HepG2 (cell line): ENCODE data around the gene TRPC4AP.

ENCODE experiments used
- DMAP1 ChIP-seq: IDR thresholded peaks from 2 replicates; pipeline ENCODE4 v1.6.1; 2016
- EZH2 ChIP-seq: conservative IDR thresholded peaks from 2 replicates; pipeline ENCODE4 v1.6.1; 2012; ENCODE audit warnings: mild to moderate bottlenecking, low read depth, low read length, moderate library complexity
- GLI4 ChIP-seq: sonication (generic); formaldehyde crosslinking; IDR thresholded peaks from 2 replicates; pipeline ENCODE4 v1.5.1; 2020; ENCODE audit warnings: missing genetic modification reagents, mild to moderate bottlenecking, moderate library complexity, borderline replicate concordance
- MEIS1 ChIP-seq: sonication (generic); formaldehyde crosslinking; IDR thresholded peaks from 2 replicates; pipeline ENCODE4 v1.9.0; 2021; ENCODE audit warnings: mild to moderate bottlenecking, missing genetic modification reagents, moderate library complexity, borderline replicate concordance
- MIXL1 ChIP-seq: IDR thresholded peaks from 2 replicates; pipeline ENCODE4 v1.6.1; 2016
- MYC ChIP-seq: sonication (generic); formaldehyde crosslinking; IDR thresholded peaks from 2 replicates; pipeline ENCODE4 v1.9.0; 2021; ENCODE audit warnings: missing genetic modification reagents, borderline replicate concordance
- RFX5 ChIP-seq: IDR thresholded peaks from 2 replicates; pipeline ENCODE4 v1.6.1; 2011; ENCODE audit warnings: low read depth, low read length, improper control_type of control experiment
- SIN3A ChIP-seq: IDR thresholded peaks from 2 replicates; pipeline ENCODE4 v1.6.1; 2011; ENCODE audit warnings: low read depth, mild to moderate bottlenecking, control low read depth, low read length, borderline replicate concordance
- SMC3 ChIP-seq: IDR thresholded peaks from 2 replicates; pipeline ENCODE4 v1.6.1; 2011; ENCODE audit warnings: low read length, improper control_type of control experiment
- ZBTB42 ChIP-seq: sonication (generic); formaldehyde crosslinking; IDR thresholded peaks from 2 replicates; pipeline ENCODE4 v1.5.0; 2020; ENCODE audit warnings: mild to moderate bottlenecking, missing genetic modification reagents
- ZNF879 ChIP-seq: sonication (generic); formaldehyde crosslinking; IDR thresholded peaks from 2 replicates; pipeline ENCODE4 v1.8.1; 2023; ENCODE audit warnings: missing genetic modification reagents
- TF ChIP-seq, protein P1 (sequence below): sonication (generic); formaldehyde crosslinking; IDR thresholded peaks from 2 replicates; pipeline ENCODE4 v1.5.0; 2020; ENCODE audit warnings: mild to moderate bottlenecking, missing genetic modification reagents, moderate library complexity

DNA sequence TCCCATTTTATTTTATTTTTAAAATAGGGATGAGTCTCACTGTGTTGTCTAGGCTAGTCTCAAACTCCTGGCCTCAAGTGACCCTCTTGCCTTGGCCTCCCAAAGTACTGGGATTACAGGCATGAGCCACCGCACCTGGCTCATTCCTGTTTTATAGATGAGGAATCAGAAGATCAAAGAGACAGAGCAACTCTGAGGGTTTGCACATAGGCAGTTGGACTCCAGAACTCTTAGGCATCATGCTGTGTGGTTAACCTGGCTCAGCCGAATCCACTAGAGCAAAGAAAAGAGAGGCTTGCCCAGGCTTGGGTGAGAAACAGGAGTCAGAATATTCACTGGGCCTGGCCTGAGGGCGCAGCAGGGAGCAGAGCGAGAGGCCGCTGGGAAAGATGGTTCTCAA is 127.6 kb downstream of the TRPC4AP start:
- TF ChIP-seq GLI4 (CRISPR knock-in tag) (no peak), DMAP1 (CRISPR knock-in tag) (no peak), EZH2 (no peak), MIXL1 (no peak), ZBTB42 (CRISPR knock-in tag) (no peak), MEIS1 (no peak), MYC (CRISPR knock-in tag) (no peak), SMC3 (no peak), RFX5 (no peak), SIN3A (no peak), ZNF879 (no peak)
- TF ChIP-seq, protein P1, sequence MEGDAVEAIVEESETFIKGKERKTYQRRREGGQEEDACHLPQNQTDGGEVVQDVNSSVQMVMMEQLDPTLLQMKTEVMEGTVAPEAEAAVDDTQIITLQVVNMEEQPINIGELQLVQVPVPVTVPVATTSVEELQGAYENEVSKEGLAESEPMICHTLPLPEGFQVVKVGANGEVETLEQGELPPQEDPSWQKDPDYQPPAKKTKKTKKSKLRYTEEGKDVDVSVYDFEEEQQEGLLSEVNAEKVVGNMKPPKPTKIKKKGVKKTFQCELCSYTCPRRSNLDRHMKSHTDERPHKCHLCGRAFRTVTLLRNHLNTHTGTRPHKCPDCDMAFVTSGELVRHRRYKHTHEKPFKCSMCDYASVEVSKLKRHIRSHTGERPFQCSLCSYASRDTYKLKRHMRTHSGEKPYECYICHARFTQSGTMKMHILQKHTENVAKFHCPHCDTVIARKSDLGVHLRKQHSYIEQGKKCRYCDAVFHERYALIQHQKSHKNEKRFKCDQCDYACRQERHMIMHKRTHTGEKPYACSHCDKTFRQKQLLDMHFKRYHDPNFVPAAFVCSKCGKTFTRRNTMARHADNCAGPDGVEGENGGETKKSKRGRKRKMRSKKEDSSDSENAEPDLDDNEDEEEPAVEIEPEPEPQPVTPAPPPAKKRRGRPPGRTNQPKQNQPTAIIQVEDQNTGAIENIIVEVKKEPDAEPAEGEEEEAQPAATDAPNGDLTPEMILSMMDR (CRISPR knock-in tag) = no peak
